Measurements from ENCODE around the gene CYBA. TPM values are rescaled to one million over a fixed set of nuclear protein-coding genes. Genes with fewer than 3 reads are reported as not detected.

Gene CYBA
- total and polyA plus RNA-seq, 10 of the 15 experiments (the other 5 are each of a cell fraction or from before 2014, with no cell fraction given): 0.55 to 598 (median 258) TPM

DNA sequence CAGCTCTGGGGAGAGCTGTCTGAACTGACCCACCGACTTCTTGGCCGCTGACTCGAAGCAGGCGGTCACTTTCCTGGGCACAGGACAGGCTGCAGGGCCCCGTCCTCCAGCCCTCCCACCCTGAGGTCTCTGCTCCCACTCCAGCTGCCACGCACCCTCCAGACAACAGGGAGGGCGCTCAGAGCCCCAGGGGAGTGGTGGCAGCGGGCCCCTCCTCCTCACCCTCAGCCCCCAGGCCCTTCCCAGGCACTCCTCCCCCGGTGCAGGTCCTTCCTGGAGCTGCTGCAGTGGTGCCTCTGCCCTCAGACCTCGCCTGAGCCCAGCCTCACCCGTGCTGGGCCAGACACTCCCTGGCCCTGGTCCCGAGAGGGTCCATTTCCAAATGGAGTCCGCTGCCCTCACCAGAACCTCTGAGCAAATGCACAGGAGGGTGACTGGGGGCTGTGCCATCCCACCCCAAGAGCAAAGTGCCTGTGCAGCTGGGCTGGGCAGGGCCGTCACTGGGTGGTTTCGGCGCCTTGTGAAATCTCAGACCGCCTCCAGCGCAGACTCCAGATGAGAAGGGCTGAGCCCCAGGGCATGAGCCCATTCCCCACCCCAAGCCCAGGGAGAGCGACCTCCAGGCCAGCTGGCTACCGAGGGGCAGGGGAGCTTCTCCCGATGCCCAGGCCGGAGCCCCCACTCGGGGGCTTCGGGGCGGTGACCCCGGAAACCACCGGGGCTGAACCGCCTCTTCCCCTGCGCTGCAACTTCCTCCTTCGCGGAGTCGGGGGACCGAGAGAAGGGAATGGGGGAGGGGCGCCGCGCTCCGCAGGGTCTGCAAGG is 717 bp downstream of the CYBA start (continued):
- TF ChIP-seq E2F4 (IDR thresholded peaks at IDR 0.05; ENCODE audit: low read depth, low read length) (no peak), EGR1 (IDR thresholded peaks at IDR 0.05; ENCODE audit: borderline replicate concordance in 1 of 2, low read depth in 2 of 2, low read length in 2 of 2) (0 out of 3 replicates have a peak, but pooled peaks of 1 of the 2 experiments have one; percentile 3), NFYA (IDR thresholded peaks at IDR 0.05; ENCODE audit: borderline replicate concordance, low read depth, low read length) (no peak), MXI1 (IDR thresholded peaks at IDR 0.05; ENCODE audit: low read depth, low read length) (peak; percentile 53; the same call in 1 of the 2 replicates), ATF3 (IDR thresholded peaks at IDR 0.05; ENCODE audit: borderline replicate concordance, extremely low read depth, low read depth, low read length) (no peak), POLR2AphosphoS2 (IDR thresholded peaks at IDR 0.05; ENCODE audit: low read depth, low read length) (no peak), ZNF217 (IDR thresholded peaks at IDR 0.05) (no peak), NFIC (IDR thresholded peaks at IDR 0.05; ENCODE audit: low read depth, low read length) (no peak), NBN (IDR thresholded peaks at IDR 0.05) (0 out of 2 replicates have a peak, but pooled peaks have one; percentile 20)

Data from GM12878 (cell line).